DOHH2 (cell line): ENCODE data around the gene TMEM154.

ENCODE experiments used
- H3F3A ChIP-seq: fragments of 200-600 bp; sonication (generic), shearing (Covaris generic); 2 replicates; pipeline ENCODE4 v1.6.0; 2016; ENCODE audit warnings: antibody characterized with exemption, mild to moderate bottlenecking; ENCODE audit not compliant: control insufficient read depth, insufficient read depth
- H3K27ac ChIP-seq: fragments of 200-600 bp; sonication (generic); 2 replicates; pipeline ENCODE4 v1.5.1; 2014; ENCODE audit warnings: low read depth, mild to moderate bottlenecking, low read length, moderate library complexity
- H3K27me3 ChIP-seq: fragments of 200-600 bp; sonication (generic); 2 replicates; pipeline ENCODE4 v1.6.1; 2014; ENCODE audit warnings: mild to moderate bottlenecking, low read length, mixed read lengths; ENCODE audit not compliant: control insufficient read depth
- H3K36me3 ChIP-seq: fragments of 200-600 bp; sonication (generic); 2 replicates; pipeline ENCODE4 v1.6.1; 2014; ENCODE audit warnings: mild to moderate bottlenecking, low read length, moderate library complexity, mixed read lengths; ENCODE audit not compliant: control insufficient read depth
- H3K4me1 ChIP-seq: fragments of 200-600 bp; sonication (generic); 2 replicates; pipeline ENCODE4 v1.6.1; 2014; ENCODE audit warnings: mild to moderate bottlenecking, low read length, mixed read lengths; ENCODE audit not compliant: control insufficient read depth
- H3K4me2 ChIP-seq: fragments of 200-600 bp; sonication (generic); 2 replicates; pipeline ENCODE4 v1.6.0; 2014; ENCODE audit warnings: mild to moderate bottlenecking, low read length, moderate library complexity
- H3K4me3 ChIP-seq: fragments of 200-600 bp; sonication (generic); 2 replicates; pipeline ENCODE4 v1.5.1; 2014; ENCODE audit warnings: mild to moderate bottlenecking, low read length, mixed read lengths
- H3K79me2 ChIP-seq: fragments of 200-600 bp; sonication (generic); 2 replicates; pipeline ENCODE4 v1.6.1; 2014; ENCODE audit warnings: mild to moderate bottlenecking, low read length, mixed read lengths; ENCODE audit not compliant: control insufficient read depth
- H3K9me2 ChIP-seq: fragments of 200-600 bp; sonication (generic); replicated peaks from 2 replicates; pipeline ENCODE4 v1.6.1; 2014; ENCODE audit warnings: mild to moderate bottlenecking, low read length, mixed read lengths; ENCODE audit not compliant: control insufficient read depth
- H3K9me3 ChIP-seq: fragments of 200-600 bp; sonication (generic); 2 replicates; pipeline ENCODE4 v1.6.1; 2014; ENCODE audit warnings: antibody characterized with exemption, low read length, mixed read lengths; ENCODE audit not compliant: control insufficient read depth, insufficient read depth
- H4K20me1 ChIP-seq: fragments of 200-600 bp; sonication (generic); 2 replicates; pipeline ENCODE4 v1.6.0; 2014; ENCODE audit warnings: low read depth, mild to moderate bottlenecking, antibody characterized with exemption, low read length, moderate library complexity; ENCODE audit not compliant: control insufficient read depth, insufficient read depth
- CTCF ChIP-seq: fragments of 200-600 bp; sonication (generic); IDR thresholded peaks from one replicate; pipeline ENCODE4 v1.5.1; 2014; ENCODE audit warnings: antibody characterized with exemption, mild to moderate bottlenecking, low read depth, low read length; ENCODE audit not compliant: poor library complexity, severe bottlenecking
- EZH2phosphoT487 ChIP-seq: fragments of 200-600 bp; sonication (generic); IDR thresholded peaks from 2 replicates; pipeline ENCODE4 v1.6.1; 2017; ENCODE audit warnings: borderline replicate concordance, mild to moderate bottlenecking, antibody characterized with exemption, low read length, moderate library complexity, mixed read lengths

TMEM154 gene

GRCh38 chr4:152668338-152668964 is 11.3 kb downstream of the TMEM154 start:
- H3K27ac ChIP-seq, result peak overlapping the region; percentile 79
- peaks cover 12% of the 10 kb centered on the region for H3F3A ChIP-seq
- TF ChIP-seq CTCF (no peak), EZH2phosphoT487 (no peak)
- peak overlapping the region; percentile 68 for H3K4me3 ChIP-seq
- no peaks in the 10 kb centered on the region for H3K9me2 ChIP-seq
- 0 out of 2 replicates have a peak, but pooled peaks cover 7% of the 10 kb centered on the region for H3K36me3 ChIP-seq
- H3K4me1 ChIP-seq, result peaks cover 64% of the 10 kb centered on the region
- no peaks in the 10 kb centered on the region for H3K27me3 ChIP-seq
- peak overlapping the region; percentile 62 for H3K4me2 ChIP-seq
- H3K79me2 ChIP-seq, result peaks cover 9% of the 10 kb centered on the region
- H3K9me3 ChIP-seq, result no peaks in the 10 kb centered on the region
- no peaks in the 10 kb centered on the region for H4K20me1 ChIP-seq

GRCh38 chr4:152667781-152668180 is 12.0 kb downstream of the TMEM154 start:
- Histone ChIP-seq H3K4me2 (peak overlapping the region; percentile 62), H3K36me3 (0 out of 2 replicates have a peak, but pooled peaks cover 9% of the 10 kb centered on the region), H3K4me1 (peaks cover 71% of the 10 kb centered on the region), H3K9me2 (no peaks in the 10 kb centered on the region), H3K4me3 (peak overlapping the region; percentile 68), H3K9me3 (no peaks in the 10 kb centered on the region), H3K79me2 (peaks cover 9% of the 10 kb centered on the region), H3K27me3 (no peaks in the 10 kb centered on the region), H4K20me1 (no peaks in the 10 kb centered on the region), H3F3A (peaks cover 15% of the 10 kb centered on the region), H3K27ac (peak overlapping the region; percentile 79)
- TF ChIP-seq EZH2phosphoT487, result no peak
- TF ChIP-seq CTCF, result no peak

GRCh38 chr4:152666946-152667345 is 12.9 kb downstream of the TMEM154 start:
- Histone ChIP-seq H3F3A (peaks cover 15% of the 10 kb centered on the region), H3K27ac (peak overlapping the region; percentile 79), H3K79me2 (peaks cover 9% of the 10 kb centered on the region)

More at GRCh38 chr4:152666946-152667345, 12.9 kb downstream of the TMEM154 start:
- Histone ChIP-seq H3K9me3 (no peaks in the 10 kb centered on the region), H3K4me2 (peak overlapping the region; percentile 62), H3K27me3 (no peaks in the 10 kb centered on the region), H3K4me3 (peak overlapping the region; percentile 68), H4K20me1 (no peaks in the 10 kb centered on the region), H3K36me3 (0 out of 2 replicates have a peak, but pooled peaks cover 9% of the 10 kb centered on the region), H3K4me1 (peaks cover 80% of the 10 kb centered on the region), H3K9me2 (no peaks in the 10 kb centered on the region)
- TF ChIP-seq CTCF (no peak), EZH2phosphoT487 (no peak)
